ENCODE measurements around the gene STARD10.

Gene STARD10

GRCh38 chr11:72706579-72706978, 87.3 kb downstream of the STARD10 start:
- DNase-seq (ENCODE audit: low spot score), result no peak

GRCh38 chr11:72705442-72706365, 88.1 kb downstream of the STARD10 start:
- DNase-seq (ENCODE audit: low spot score), result no peak

DNA sequence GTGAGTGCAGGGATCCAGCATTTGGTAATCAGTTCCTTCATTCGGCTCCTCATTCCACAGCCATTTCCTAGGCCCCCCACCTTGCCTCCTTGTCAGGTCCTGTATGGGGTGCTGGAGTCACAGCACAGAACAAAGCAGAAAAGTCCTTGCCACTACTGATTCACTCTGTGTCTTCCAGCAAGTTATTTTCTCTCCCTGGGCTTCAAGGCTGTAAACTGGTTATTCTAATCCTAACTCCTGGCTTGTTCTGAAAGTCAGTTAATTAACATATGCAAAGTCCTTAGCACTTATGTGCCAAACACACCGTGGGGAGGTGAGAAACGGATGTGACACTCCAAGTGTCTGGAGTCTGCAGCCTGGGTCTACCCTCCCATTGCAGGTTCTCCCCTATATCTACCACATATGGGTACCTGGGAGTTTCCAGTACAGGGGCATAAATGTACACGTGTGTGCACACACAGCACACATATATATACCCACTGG, 89.0 kb downstream of the STARD10 start:
- DNase-seq (ENCODE audit: low spot score), result no peak
